ENCODE results near the gene RPS4Y2. TPM values are rescaled to one million over a fixed set of nuclear protein-coding genes. Genes with fewer than 3 reads are reported as not detected.

Gene RPS4Y2
- not detected for total RNA-seq (2021; fragmentation: NEBNext Ultra II Directional; extraction: Animal tissue kit (Norgen Biotek cat#: 25700))
- long read RNA-seq: 0 reads

GRCh38 chrY:20755808-20756207 lies at the start of gene RPS4Y2:
TSS of gene RPS4Y2 (plus strand) at chrY:20756108. CDS start at chrY:20756164, 56 bp downstream.
- Mint-ChIP-seq H3K4me1 (ENCODE audit: low read depth) (no peaks in the 10 kb centered on the region), H3K27ac (no peak within 1 kb of the TSS), H3K4me3 (no peak within 1 kb of the TSS), H3K27me3 (ENCODE audit: insufficient read depth) (no peaks in the 10 kb centered on the region), H3K36me3 (ENCODE audit: low read depth) (no peaks in the 10 kb centered on the region), H3K9me3 (no peaks in the 10 kb centered on the region)
- no peak for TF ChIP-seq CTCF (IDR thresholded peaks at IDR 0.05)
- no peak for DNase-seq

GRCh38 chrY:20714391-20714790 lies 41.5 kb upstream of the RPS4Y2 start:
- no peaks in the 10 kb centered on the region for H3K36me3 Mint-ChIP-seq (ENCODE audit: low read depth)
- no peak overlapping the region for H3K27ac Mint-ChIP-seq
- no peak overlapping the region for H3K4me3 Mint-ChIP-seq
- no peaks in the 10 kb centered on the region for H3K27me3 Mint-ChIP-seq (ENCODE audit: insufficient read depth)
- no peak for TF ChIP-seq CTCF (IDR thresholded peaks at IDR 0.05)
- H3K9me3 Mint-ChIP-seq: peaks cover 9% of the 10 kb centered on the region
- no peaks in the 10 kb centered on the region for H3K4me1 Mint-ChIP-seq (ENCODE audit: low read depth)
- no peak for DNase-seq

GRCh38 chrY:20726184-20726907 lies 29.6 kb upstream of the RPS4Y2 start:
- TF ChIP-seq CTCF (IDR thresholded peaks at IDR 0.05): no peak
- no peak overlapping the region for H3K27ac Mint-ChIP-seq
- no peak overlapping the region for H3K4me3 Mint-ChIP-seq
- DNase-seq: no peak
- no peaks in the 10 kb centered on the region for H3K4me1 Mint-ChIP-seq (ENCODE audit: low read depth)
- H3K9me3 Mint-ChIP-seq: peaks cover 17% of the 10 kb centered on the region; the same call in 1 of the 2 replicates
- no peaks in the 10 kb centered on the region for H3K27me3 Mint-ChIP-seq (ENCODE audit: insufficient read depth)
- H3K36me3 Mint-ChIP-seq (ENCODE audit: low read depth): no peaks in the 10 kb centered on the region

GRCh38 chrY:20735200-20735599 lies 20.7 kb upstream of the RPS4Y2 start:
- Mint-ChIP-seq H3K9me3 (peaks cover 5% of the 10 kb centered on the region), H3K27ac (no peak overlapping the region), H3K4me1 (ENCODE audit: low read depth) (no peaks in the 10 kb centered on the region)

GRCh38 chrY:20739806-20740205 lies 16.1 kb upstream of the RPS4Y2 start:
- Mint-ChIP-seq H3K9me3 (peaks cover 5% of the 10 kb centered on the region), H3K36me3 (ENCODE audit: low read depth) (no peaks in the 10 kb centered on the region), H3K4me1 (ENCODE audit: low read depth) (no peaks in the 10 kb centered on the region), H3K27me3 (ENCODE audit: insufficient read depth) (no peaks in the 10 kb centered on the region), H3K27ac (no peak overlapping the region), H3K4me3 (no peak overlapping the region)
- DNase-seq: no peak
- TF ChIP-seq CTCF (IDR thresholded peaks at IDR 0.05): no peak

More at GRCh38 chrY:20735200-20735599, 20.7 kb upstream of the RPS4Y2 start:
- no peaks in the 10 kb centered on the region for H3K36me3 Mint-ChIP-seq (ENCODE audit: low read depth)
- TF ChIP-seq CTCF (IDR thresholded peaks at IDR 0.05): no peak
- no peak overlapping the region for H3K4me3 Mint-ChIP-seq
- DNase-seq: no peak
- H3K27me3 Mint-ChIP-seq (ENCODE audit: insufficient read depth): no peaks in the 10 kb centered on the region
